Trophoblast cell (in vitro differentiated cells and primary cell): ENCODE data around the gene PPP1R12B.
A peak's percentile ranks its signal among the peaks of the same experiment; 100 is the strongest.
"Not testable (repeated sequence)": the region's sequence is repeated elsewhere in the genome, so short reads cannot be mapped to it uniquely, and the experiment has no call there.

Source experiments
- DNase-seq, 2 donors: peaks; one replicate each; pipeline ENCODE4 v3.0.0-alpha.2; 2016
- H2AFZ ChIP-seq: 2 replicates; pipeline ENCODE4 v1.6.1; 2013; ENCODE audit warnings: low read length, moderate library complexity, mild to moderate bottlenecking; ENCODE audit not compliant: insufficient read depth, poor library complexity
- H2AK5ac ChIP-seq: 2 replicates; pipeline ENCODE4 v1.6.1; 2013; ENCODE audit warnings: mild to moderate bottlenecking, low read length
- H2BK120ac ChIP-seq: 2 replicates; pipeline ENCODE4 v1.6.1; 2013; ENCODE audit warnings: low read length, mild to moderate bottlenecking, moderate library complexity; ENCODE audit not compliant: insufficient read depth, poor library complexity
- H2BK12ac ChIP-seq: 2 replicates; pipeline ENCODE4 v1.6.1; 2013; ENCODE audit warnings: mild to moderate bottlenecking, low read length, moderate library complexity
- H2BK5ac ChIP-seq: 2 replicates; pipeline ENCODE4 v1.6.1; 2013; ENCODE audit warnings: low read length, low read depth, moderate library complexity, mild to moderate bottlenecking; ENCODE audit not compliant: poor library complexity
- H3K14ac ChIP-seq: 2 replicates; pipeline ENCODE4 v1.6.1; 2013; ENCODE audit warnings: mild to moderate bottlenecking, low read length
- H3K18ac ChIP-seq: 2 replicates; pipeline ENCODE4 v1.6.1; 2013; ENCODE audit warnings: mild to moderate bottlenecking, low read length
- H3K23ac ChIP-seq: 2 replicates; pipeline ENCODE4 v1.6.1; 2013; ENCODE audit warnings: low read length
- H3K27ac ChIP-seq: 2 replicates; pipeline ENCODE4 v1.5.1; 2013; ENCODE audit warnings: low read depth, mild to moderate bottlenecking, inconsistent platforms, low read length, moderate library complexity
- H3K27me3 ChIP-seq: 2 replicates; pipeline ENCODE4 v1.6.1; 2013; ENCODE audit warnings: inconsistent platforms, mild to moderate bottlenecking, low read length, moderate library complexity; ENCODE audit not compliant: insufficient read depth
- H3K36me3 ChIP-seq, 2 experiments: 1 replicate in 1 of 2; 2 replicates in 1 of 2; pipeline ENCODE4 v1.6.1; 2013; ENCODE audit warnings: low read length in 2 of 2, mild to moderate bottlenecking in 2 of 2, moderate library complexity in 1 of 2; ENCODE audit not compliant: insufficient read depth in 2 of 2, control insufficient read depth in 1 of 2
- H3K4ac ChIP-seq: 2 replicates; pipeline ENCODE4 v1.6.1; 2013; ENCODE audit warnings: low read depth, mild to moderate bottlenecking, low read length, moderate library complexity
- H3K4me1 ChIP-seq, 2 experiments: 1 replicate in 1 of 2; 2 replicates in 1 of 2; pipeline ENCODE4 v1.6.1; 2013; ENCODE audit warnings: low read length in 2 of 2, mild to moderate bottlenecking in 2 of 2, moderate library complexity in 1 of 2; ENCODE audit not compliant: insufficient read depth in 2 of 2, control insufficient read depth in 1 of 2
- H3K4me2 ChIP-seq: 2 replicates; pipeline ENCODE4 v1.6.1; 2013; ENCODE audit warnings: inconsistent platforms, mild to moderate bottlenecking, low read length, moderate library complexity
- H3K4me3 ChIP-seq: 2 replicates; pipeline ENCODE4 v1.5.1; 2013; ENCODE audit warnings: mild to moderate bottlenecking, low read depth, low read length, inconsistent platforms
- H3K79me1 ChIP-seq: one replicate; pipeline ENCODE4 v1.6.1; 2013; ENCODE audit warnings: low read length
- H3K79me2 ChIP-seq: 2 replicates; pipeline ENCODE4 v1.6.1; 2013; ENCODE audit warnings: low read length, mild to moderate bottlenecking; ENCODE audit not compliant: control insufficient read depth, insufficient read depth, poor library complexity
- H3K9ac ChIP-seq: 2 replicates; pipeline ENCODE4 v1.6.1; 2013; ENCODE audit warnings: mild to moderate bottlenecking, low read length
- H3K9me3 ChIP-seq: 2 replicates; pipeline ENCODE4 v1.6.1; 2013; ENCODE audit warnings: low read depth, mild to moderate bottlenecking, control low read depth, inconsistent platforms, low read length; ENCODE audit not compliant: insufficient read depth
- H4K12ac ChIP-seq: 2 replicates; pipeline ENCODE4 v1.6.1; 2013; ENCODE audit warnings: low read depth, mild to moderate bottlenecking, low read length, moderate library complexity
- H4K8ac ChIP-seq: 2 replicates; pipeline ENCODE4 v1.6.1; 2013; ENCODE audit warnings: low read depth, mild to moderate bottlenecking, low read length, moderate library complexity
- H4K91ac ChIP-seq: one replicate; pipeline ENCODE4 v1.6.1; 2013; ENCODE audit warnings: low read depth, mild to moderate bottlenecking, low read length, moderate library complexity
- WGBS: extraction: QIAGEN DNeasy Blood & Tissue Kit; methylation state at CpG from one replicate; pipeline ENCODE4 v1.1.7; 2013; ENCODE audit warnings: missing lambda C conversion rate; ENCODE audit not compliant: insufficient read length, insufficient coverage; ENCODE audit errors: extremely low coverage; 5-methylcytosine and 5-hydroxymethylcytosine counted together

Gene PPP1R12B

GRCh38 chr1:202406896-202407295 lies 58.4 kb downstream of the PPP1R12B start:
- H3K4me3 ChIP-seq, H3K4me2 ChIP-seq, H2BK12ac ChIP-seq, H4K12ac ChIP-seq, H4K91ac ChIP-seq, H3K27me3 ChIP-seq, H3K9me3 ChIP-seq, H2AK5ac ChIP-seq, H2BK5ac ChIP-seq, H4K8ac ChIP-seq, H3K18ac ChIP-seq, DNase-seq, H2BK120ac ChIP-seq, H2AFZ ChIP-seq, H3K79me1 ChIP-seq, H3K27ac ChIP-seq, H3K79me2 ChIP-seq, H3K14ac ChIP-seq, H3K23ac ChIP-seq, H3K9ac ChIP-seq, H3K36me3 ChIP-seq, H3K4ac ChIP-seq: not testable (repeated sequence)
- no CpG with 5 or more reads among the region's 2 CpGs for WGBS
- H3K4me1 ChIP-seq: peaks cover 3 to 11% of the 10 kb centered on the region in 2 experiments

- not testable (repeated sequence) for H3K4me2 ChIP-seq, H2BK5ac ChIP-seq, H3K14ac ChIP-seq, H2BK120ac ChIP-seq, H3K4me3 ChIP-seq, H3K36me3 ChIP-seq, H3K79me2 ChIP-seq, H2BK12ac ChIP-seq, H3K27me3 ChIP-seq, H3K23ac ChIP-seq, H4K91ac ChIP-seq, H3K4ac ChIP-seq, H3K79me1 ChIP-seq, H3K9ac ChIP-seq, H4K12ac ChIP-seq, H2AFZ ChIP-seq, H3K18ac ChIP-seq, H3K9me3 ChIP-seq, H3K27ac ChIP-seq, H4K8ac ChIP-seq, DNase-seq, H2AK5ac ChIP-seq
- no CpG with 5 or more reads among the region's 2 CpGs for whole genome bisulfite sequencing
- peaks cover 3 to 11% of the 10 kb centered on the region in 2 experiments for H3K4me1 ChIP-seq
Observed at GRCh38 chr1:202407378-202407777, 58.9 kb downstream of the PPP1R12B start.

- not testable (repeated sequence) for H3K9me3 ChIP-seq, H3K4me3 ChIP-seq, H2AK5ac ChIP-seq, H3K27me3 ChIP-seq, H3K36me3 ChIP-seq, H3K9ac ChIP-seq, H4K12ac ChIP-seq, H3K79me1 ChIP-seq, H3K23ac ChIP-seq, H2BK12ac ChIP-seq, H3K79me2 ChIP-seq, H4K8ac ChIP-seq, DNase-seq, H3K18ac ChIP-seq, H2AFZ ChIP-seq, H3K14ac ChIP-seq, H3K4me2 ChIP-seq
- peak overlapping the region; percentile 31 for H2BK5ac ChIP-seq
- H3K4ac ChIP-seq: peak overlapping the region; percentile 36
- peak overlapping the region; percentile 6 for H3K27ac ChIP-seq
- no CpG with 5 or more reads among the region's 2 CpGs for WGBS
- H2BK120ac ChIP-seq: peak overlapping the region; percentile 31
- peaks cover 3 to 11% of the 10 kb centered on the region in 2 experiments for H3K4me1 ChIP-seq
- peak overlapping the region; percentile 62 for H4K91ac ChIP-seq
Observed at GRCh38 chr1:202410251-202410650, 61.8 kb downstream of the PPP1R12B start.

GRCh38 chr1:202410854-202411357 lies 62.4 kb downstream of the PPP1R12B start:
- not testable (repeated sequence) for H3K14ac ChIP-seq, H4K12ac ChIP-seq, H3K36me3 ChIP-seq, H3K79me1 ChIP-seq, H2BK12ac ChIP-seq, H2BK120ac ChIP-seq, H2AFZ ChIP-seq, H2BK5ac ChIP-seq, H4K91ac ChIP-seq, H3K23ac ChIP-seq, H3K9me3 ChIP-seq, H3K18ac ChIP-seq, H3K4me3 ChIP-seq, H2AK5ac ChIP-seq, H3K4ac ChIP-seq, H3K9ac ChIP-seq, H3K27me3 ChIP-seq, H4K8ac ChIP-seq, H3K79me2 ChIP-seq
- Histone ChIP-seq H3K4me2 (peak overlapping the region; percentile 54), H3K4me1 (peaks cover 3 to 10% of the 10 kb centered on the region in 2 experiments), H3K27ac (peak overlapping the region; percentile 17)
- WGBS: no CpG with 5 or more reads among the region's 5 CpGs
- peak; percentile 90 to 99 for DNase-seq
